Adipocyte (in vitro differentiated cells): ENCODE measurements around the gene FAM50A.
"Not testable (repeated sequence)": the region's sequence is repeated elsewhere in the genome, so short reads cannot be mapped to it uniquely, and the experiment has no call there.

ENCODE experiments used
- DNase-seq: peaks from one replicate; pipeline ENCODE4 v3.0.0-alpha.2; 2015; ENCODE audit warnings: low read depth
- H3K27me3 ChIP-seq: replicated peaks from 2 replicates; pipeline ENCODE4 v1.7.0; 2013; ENCODE audit warnings: mild to moderate bottlenecking, low read length, moderate library complexity; ENCODE audit not compliant: control insufficient read depth, insufficient read depth
- H3K36me3 ChIP-seq: 2 replicates; pipeline ENCODE4 v1.7.0; 2013; ENCODE audit warnings: low read length, mild to moderate bottlenecking, moderate library complexity; ENCODE audit not compliant: control insufficient read depth, insufficient read depth, severe bottlenecking
- H3K4me1 ChIP-seq: 2 replicates; pipeline ENCODE4 v1.7.0; 2013; ENCODE audit warnings: mild to moderate bottlenecking, low read length, moderate library complexity; ENCODE audit not compliant: control insufficient read depth, insufficient read depth
- H3K4me3 ChIP-seq: 2 replicates; pipeline ENCODE4 v1.7.0; 2013; ENCODE audit warnings: mild to moderate bottlenecking, low read length, moderate library complexity
- H3K9ac ChIP-seq: 2 replicates; pipeline ENCODE4 v1.7.0; 2013; ENCODE audit warnings: mild to moderate bottlenecking, low read length, moderate library complexity
- H3K9me3 ChIP-seq: 2 replicates; pipeline ENCODE4 v1.7.0; 2013; ENCODE audit warnings: mild to moderate bottlenecking, low read length, moderate library complexity; ENCODE audit not compliant: control insufficient read depth

The FAM50A gene

GRCh38 chrX:154489182-154489581 is 45.2 kb downstream of the FAM50A start:
- Histone ChIP-seq H3K9ac (peak overlapping the region; percentile 88), H3K4me3 (peak overlapping the region; percentile 84), H3K4me1 (peaks cover 13% of the 10 kb centered on the region), H3K9me3 (no peaks in the 10 kb centered on the region), H3K36me3 (peaks cover 12% of the 10 kb centered on the region), H3K27me3 (peaks cover 4% of the 10 kb centered on the region)
- DNase-seq = no peak

GRCh38 chrX:154490021-154490413 is 46.1 kb downstream of the FAM50A start:
- Histone ChIP-seq H3K27me3 (peaks cover 4% of the 10 kb centered on the region), H3K36me3 (peaks cover 10% of the 10 kb centered on the region), H3K4me1 (peaks cover 9% of the 10 kb centered on the region), H3K9ac (peak overlapping the region; percentile 88), H3K9me3 (no peaks in the 10 kb centered on the region), H3K4me3 (peak overlapping the region; percentile 84)
- DNase-seq = peak; percentile 51

GRCh38 chrX:154490414-154491083 is 46.6 kb downstream of the FAM50A start, which contains the start of gene SLC10A3:
SLC10A3 (minus strand) TSS chrX:154490629; CDS start chrX:154488940, 1,689 bp downstream.
- no peaks in the 10 kb centered on the region for H3K9me3 ChIP-seq
- peaks cover 9% of the 10 kb centered on the region for H3K4me1 ChIP-seq
- DNase-seq = peak; percentile 94
- H3K9ac ChIP-seq = peak within 1 kb of the TSS; percentile 88
- peak within 1 kb of the TSS; percentile 84 for H3K4me3 ChIP-seq
- H3K27me3 ChIP-seq = peaks cover 4% of the 10 kb centered on the region
- H3K36me3 ChIP-seq = peaks cover 7% of the 10 kb centered on the region

DNA sequence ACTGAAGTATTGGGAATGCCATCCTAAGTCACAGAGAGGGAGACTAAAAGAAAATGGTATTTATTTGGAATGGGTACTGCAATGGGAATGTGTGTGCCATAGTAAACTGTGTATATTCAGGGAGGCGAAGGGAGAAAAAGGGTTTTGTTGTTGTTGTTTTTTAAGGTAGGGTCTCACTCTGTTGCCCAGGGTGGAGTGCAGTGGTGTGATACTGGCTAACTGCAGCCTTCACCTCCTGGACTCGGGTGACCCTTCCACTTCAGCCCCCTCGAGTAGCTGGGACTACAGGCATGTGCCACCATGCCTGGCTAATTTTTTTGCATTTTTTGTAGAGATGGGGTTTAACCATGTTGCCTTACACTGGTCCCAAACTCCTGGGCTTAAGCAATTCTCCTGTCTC is 50.8 kb downstream of the FAM50A start:
- no peak for DNase-seq
- Histone ChIP-seq H3K4me1 (no peaks in the 10 kb centered on the region), H3K9me3 (no peaks in the 10 kb centered on the region), H3K27me3 (peaks cover 4% of the 10 kb centered on the region), H3K9ac (no peak overlapping the region), H3K36me3 (no peaks in the 10 kb centered on the region), H3K4me3 (no peak overlapping the region)

DNA sequence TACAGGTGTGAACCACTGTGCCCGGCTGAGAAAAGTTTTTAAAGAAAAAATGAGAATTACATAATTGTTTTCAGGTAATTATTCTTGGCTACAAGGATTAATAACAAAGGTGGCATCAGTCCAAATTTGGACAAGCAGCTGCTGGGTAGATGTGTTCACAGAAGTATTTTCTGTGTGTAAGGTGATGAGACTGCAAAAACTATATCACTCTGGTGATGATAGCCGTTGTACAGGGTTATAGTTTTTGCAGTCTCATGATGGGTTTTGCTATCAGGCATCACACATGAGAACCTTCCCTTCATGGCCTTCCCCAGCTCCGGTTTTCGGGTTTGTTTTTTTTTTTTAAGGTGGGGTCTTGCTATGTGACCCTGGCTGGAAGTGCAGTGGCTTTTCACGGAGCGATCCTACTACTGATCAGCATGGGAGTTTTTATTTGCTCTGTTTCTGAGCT is 51.6 kb downstream of the FAM50A start:
- Histone ChIP-seq H3K9me3 (no peaks in the 10 kb centered on the region), H3K36me3 (no peaks in the 10 kb centered on the region), H3K27me3 (peaks cover 4% of the 10 kb centered on the region), H3K9ac (no peak overlapping the region), H3K4me1 (no peaks in the 10 kb centered on the region), H3K4me3 (no peak overlapping the region)
- DNase-seq = no peak

DNA sequence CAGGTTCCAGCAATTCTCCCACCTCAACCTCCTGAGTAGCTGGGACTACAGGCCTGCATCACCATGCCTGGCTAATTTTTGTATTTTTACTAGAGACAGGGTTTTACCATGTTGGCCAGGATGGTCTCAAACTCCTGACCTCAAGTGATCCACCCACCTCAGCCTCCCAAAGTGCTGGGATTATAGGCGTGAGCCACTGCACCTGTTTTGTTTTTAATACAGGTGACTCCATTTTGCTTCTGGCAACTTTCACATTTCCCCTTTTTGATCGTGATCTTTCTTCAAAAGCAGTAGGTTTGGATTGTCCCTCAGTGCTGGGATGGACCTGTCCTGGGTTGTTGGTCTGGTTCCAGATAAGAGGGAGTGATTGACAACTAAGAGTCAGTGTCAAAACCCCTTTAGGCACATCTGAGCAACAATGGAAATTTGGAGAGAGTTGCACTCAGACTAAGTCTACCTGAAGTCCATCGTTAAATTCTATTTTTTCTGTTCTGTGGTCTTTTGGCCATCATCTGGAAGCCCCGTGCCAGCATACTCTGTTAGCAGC is 52.7 kb downstream of the FAM50A start:
- DNase-seq, H3K4me3 ChIP-seq, H3K9ac ChIP-seq, H3K27me3 ChIP-seq, H3K9me3 ChIP-seq, H3K36me3 ChIP-seq, H3K4me1 ChIP-seq: not testable (repeated sequence)
